Fibroblast of the aortic adventitia (primary cell): ENCODE data around the gene SPINT2. TPM values are rescaled to one million over a fixed set of nuclear protein-coding genes. Genes with fewer than 3 reads are reported as not detected.

Experiments used
- DNase-seq: peaks from one replicate; pipeline ENCODE4 v3.0.0-alpha.2; 2010; ENCODE audit warnings: low read depth
- H3K4me3 ChIP-seq: 2 replicates; pipeline ENCODE4 v1.5.1; 2011; ENCODE audit warnings: low read depth, mild to moderate bottlenecking, control low read depth, low read length, moderate library complexity
- CTCF ChIP-seq: IDR thresholded peaks from 2 replicates; pipeline ENCODE4 v1.5.1; 2011; ENCODE audit warnings: mild to moderate bottlenecking, low read length, control low read depth, inconsistent platforms; ENCODE audit not compliant: insufficient read depth
- total RNA-seq: library from RNA; depleted of rRNA; stranded (reverse); fragments of >200 nt; gene quantifications from 2 replicates; pipeline ENCODE4 v1.2.3, GENCODE V29; 2012; ENCODE audit warnings: low replicate concordance

The SPINT2 gene
- total RNA-seq, 1 donor, result 13.5 TPM

- TF ChIP-seq CTCF, result no peak
- DNase-seq, result peak; percentile 34
- peak within 1 kb of the TSS; percentile 75 for H3K4me3 ChIP-seq
These were observed 55.3 kb downstream of the SPINT2 start, which contains the start of gene KCNK6 for GRCh38 chr19:38319421-38320258. Gene KCNK6 (plus strand): TSS chr19:38319845. CDS start chr19:38319951, 106 bp downstream.

GRCh38 chr19:38320969-38321339 is 56.6 kb downstream of the SPINT2 start:
- no peak for DNase-seq
- TF ChIP-seq CTCF, result no peak
- H3K4me3 ChIP-seq, result peak overlapping the region; percentile 75

- H3K4me3 ChIP-seq, result peak overlapping the region; percentile 75
- TF ChIP-seq CTCF, result no peak
- peak; percentile 90 for DNase-seq
These were observed 57.3 kb downstream of the SPINT2 start for GRCh38 chr19:38321646-38322196.

- no peak for DNase-seq
- H3K4me3 ChIP-seq, result no peak overlapping the region
- TF ChIP-seq CTCF, result no peak
These were observed 58.9 kb downstream of the SPINT2 start for GRCh38 chr19:38323291-38323690.

- no peak for DNase-seq
- no peak for TF ChIP-seq CTCF
- H3K4me3 ChIP-seq, result no peak overlapping the region
These were observed 60.1 kb downstream of the SPINT2 start for GRCh38 chr19:38324431-38324830.

- no peak overlapping the region for H3K4me3 ChIP-seq
- no peak for TF ChIP-seq CTCF
- no peak for DNase-seq
These were observed 62.2 kb downstream of the SPINT2 start for GRCh38 chr19:38326591-38326990.
